Sigmoid colon (tissue), 4 donors: ENCODE measurements around the gene KLHL1.

Source experiments
- EP300 ChIP-seq, 4 donors: sonication (generic); formaldehyde crosslinking; IDR thresholded peaks; one replicate each; pipeline ENCODE4 v1.6.1; 2017; ENCODE audit warnings: antibody characterized with exemption in 4 of 4
- POLR2A ChIP-seq, 2 donors: fragments of 450-650 bp; IDR thresholded peaks; one replicate each; pipeline ENCODE4 v1.6.1; 2016; ENCODE audit warnings: antibody characterized with exemption in 2 of 2, mild to moderate bottlenecking in 2 of 2, moderate library complexity in 2 of 2
- POLR2AphosphoS5 ChIP-seq, 4 donors: sonication (generic); formaldehyde crosslinking; IDR thresholded peaks; one replicate each; pipeline ENCODE4 v1.6.1; 2017; ENCODE audit warnings: antibody characterized with exemption in 4 of 4
- TF ChIP-seq, protein P1 (sequence below), 4 experiments: fragments of 450-650 bp in 3 of 4; fragments of 200-600 bp in 1 of 4; IDR thresholded peaks; one replicate each; pipeline ENCODE4 v1.5.1; 2016 to 2019; ENCODE audit warnings: antibody characterized with exemption in 4 of 4, mild to moderate bottlenecking in 3 of 4, moderate library complexity in 2 of 4

DNA sequence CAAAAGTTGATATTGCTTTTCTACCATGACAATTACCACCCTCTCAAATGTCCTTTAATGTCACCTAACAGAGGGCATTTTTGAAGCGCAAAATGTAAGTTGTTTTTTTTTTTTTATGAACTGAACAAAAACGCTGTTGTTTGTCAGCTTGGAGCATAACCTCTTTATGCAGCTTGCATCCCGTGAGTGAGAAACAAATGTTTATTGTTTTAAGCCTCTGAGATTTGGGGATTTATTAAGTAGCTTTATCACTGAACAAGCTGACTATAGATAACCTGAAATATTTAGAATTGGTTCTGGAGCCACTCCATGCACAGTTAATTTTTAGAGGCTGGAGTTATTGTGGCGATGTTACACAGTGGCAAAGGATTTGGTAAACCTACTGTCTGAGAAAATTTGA lies 80.7 kb downstream of the KLHL1 start:
- TF ChIP-seq POLR2A (IDR thresholded peaks at IDR 0.05) (no peak), EP300 (IDR thresholded peaks at IDR 0.05) (no peak), POLR2AphosphoS5 (IDR thresholded peaks at IDR 0.05) (no peak)
- TF ChIP-seq, protein P1, sequence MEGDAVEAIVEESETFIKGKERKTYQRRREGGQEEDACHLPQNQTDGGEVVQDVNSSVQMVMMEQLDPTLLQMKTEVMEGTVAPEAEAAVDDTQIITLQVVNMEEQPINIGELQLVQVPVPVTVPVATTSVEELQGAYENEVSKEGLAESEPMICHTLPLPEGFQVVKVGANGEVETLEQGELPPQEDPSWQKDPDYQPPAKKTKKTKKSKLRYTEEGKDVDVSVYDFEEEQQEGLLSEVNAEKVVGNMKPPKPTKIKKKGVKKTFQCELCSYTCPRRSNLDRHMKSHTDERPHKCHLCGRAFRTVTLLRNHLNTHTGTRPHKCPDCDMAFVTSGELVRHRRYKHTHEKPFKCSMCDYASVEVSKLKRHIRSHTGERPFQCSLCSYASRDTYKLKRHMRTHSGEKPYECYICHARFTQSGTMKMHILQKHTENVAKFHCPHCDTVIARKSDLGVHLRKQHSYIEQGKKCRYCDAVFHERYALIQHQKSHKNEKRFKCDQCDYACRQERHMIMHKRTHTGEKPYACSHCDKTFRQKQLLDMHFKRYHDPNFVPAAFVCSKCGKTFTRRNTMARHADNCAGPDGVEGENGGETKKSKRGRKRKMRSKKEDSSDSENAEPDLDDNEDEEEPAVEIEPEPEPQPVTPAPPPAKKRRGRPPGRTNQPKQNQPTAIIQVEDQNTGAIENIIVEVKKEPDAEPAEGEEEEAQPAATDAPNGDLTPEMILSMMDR (IDR thresholded peaks at IDR 0.05): no peak
